HG02943 (cell line): Measurements from ENCODE around the gene EXOC3.
"Not testable (repeated sequence)": the region's sequence is repeated elsewhere in the genome, so short reads cannot be mapped to it uniquely, and the experiment has no call there.

Source experiments
- ATAC-seq: cut with Tn5 transposase; IDR thresholded peaks from one replicate; pipeline ENCODE4 v1.9.1; 2021; ENCODE audit warnings: mild to moderate bottlenecking, low read depth, moderate library complexity; ENCODE audit not compliant: unreplicated experiment

EXOC3 gene

DNA sequence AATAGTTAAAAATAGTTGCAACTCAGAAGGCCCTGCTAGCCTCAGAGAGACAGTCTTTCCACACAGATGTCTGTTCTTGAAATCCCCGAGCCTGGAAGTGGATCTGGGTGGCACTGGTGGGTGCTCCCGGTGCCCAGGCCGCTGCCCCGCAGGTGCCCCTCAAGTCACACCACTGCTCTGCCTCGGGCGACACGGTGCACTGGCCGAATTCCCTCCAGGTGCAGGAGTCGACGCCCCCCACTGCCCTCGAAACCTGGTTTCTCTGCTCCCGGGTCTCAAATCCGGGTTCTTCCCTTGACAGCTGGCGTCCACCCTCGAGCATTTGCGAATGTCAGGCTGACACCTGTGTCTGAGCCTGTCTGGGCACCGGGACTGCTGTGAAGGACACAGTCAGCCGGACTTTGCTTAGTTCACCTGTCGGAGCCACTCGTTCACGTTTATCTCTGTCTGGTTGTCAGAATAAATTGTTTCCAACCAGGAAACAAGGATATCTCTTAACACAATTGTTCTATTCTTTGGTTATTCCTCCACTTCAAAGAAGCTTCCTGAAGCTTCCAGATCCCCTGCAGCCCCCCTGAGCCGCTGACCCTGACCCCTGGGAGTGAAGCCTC, 54.2 kb downstream of the EXOC3 start:
- no peak for ATAC-seq

- ATAC-seq = no peak
These were observed 55.0 kb downstream of the EXOC3 start for GRCh38 chr5:497871-498509.

DNA sequence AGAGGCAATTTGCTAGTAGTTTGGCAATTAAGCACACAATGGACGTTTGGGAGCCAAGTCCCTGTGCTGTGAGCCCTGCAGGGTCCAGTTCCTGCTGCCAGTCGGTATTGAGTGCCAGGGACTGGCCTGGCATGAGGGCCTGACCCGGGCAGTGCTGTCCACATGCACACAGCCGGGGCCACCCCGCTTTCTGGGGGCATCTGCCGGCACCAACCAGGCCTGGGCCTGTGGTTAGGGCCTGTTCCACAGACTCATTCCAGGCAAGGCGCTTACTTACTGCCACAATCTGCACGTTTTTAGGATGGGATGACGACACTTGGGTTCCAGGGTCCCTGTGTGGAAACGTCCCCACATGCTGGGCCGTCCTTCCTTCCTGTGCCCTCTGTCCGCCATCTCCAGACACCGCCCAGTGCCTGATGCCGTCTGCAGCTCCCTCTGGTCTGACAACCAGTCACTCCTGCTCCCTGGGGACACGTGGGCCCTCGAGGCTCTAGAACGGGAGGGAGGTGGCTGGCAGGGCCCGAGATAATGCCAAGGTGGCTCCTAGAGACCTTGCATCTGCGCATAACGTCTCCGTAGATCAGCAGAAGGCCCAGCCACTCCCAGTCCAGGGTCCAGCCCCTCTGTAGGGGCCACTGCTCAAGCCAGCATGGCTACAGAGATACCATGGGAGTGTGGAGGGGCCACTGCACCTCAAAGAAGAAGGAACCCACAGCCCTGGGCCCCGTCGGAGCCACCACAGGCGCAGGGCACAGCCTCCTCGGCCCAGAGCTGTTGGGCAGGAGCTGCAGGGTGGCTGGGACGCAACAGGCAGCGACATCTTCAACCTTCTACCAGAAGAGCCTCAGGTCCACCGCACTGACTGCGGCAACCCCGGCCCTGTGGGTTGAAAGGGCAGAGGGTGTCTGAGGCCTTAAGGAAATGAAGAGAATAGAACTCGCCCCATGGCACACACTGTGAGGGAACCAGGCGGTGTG, 56.5 kb downstream of the EXOC3 start:
- no peak for ATAC-seq

DNA sequence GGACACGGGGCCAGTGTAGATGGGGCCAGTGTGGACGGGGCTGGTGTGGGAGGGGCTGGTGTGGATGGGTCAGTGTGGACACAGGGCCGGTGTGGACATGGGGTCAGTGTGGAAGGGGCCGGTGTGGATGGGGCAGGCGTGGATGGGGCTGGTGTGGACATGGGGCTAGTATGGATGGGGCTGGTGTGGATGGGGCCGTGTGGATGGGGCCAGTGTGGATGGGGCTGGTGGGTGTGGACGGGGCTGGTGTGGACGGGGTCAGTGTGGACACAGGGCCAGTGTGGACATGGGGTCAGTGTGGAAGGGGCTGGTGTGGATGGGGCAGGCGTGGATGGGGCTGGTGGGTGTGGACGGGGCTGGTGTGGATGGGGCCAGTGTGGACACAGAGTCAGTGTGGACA, 57.5 kb downstream of the EXOC3 start:
- no peak for ATAC-seq

DNA sequence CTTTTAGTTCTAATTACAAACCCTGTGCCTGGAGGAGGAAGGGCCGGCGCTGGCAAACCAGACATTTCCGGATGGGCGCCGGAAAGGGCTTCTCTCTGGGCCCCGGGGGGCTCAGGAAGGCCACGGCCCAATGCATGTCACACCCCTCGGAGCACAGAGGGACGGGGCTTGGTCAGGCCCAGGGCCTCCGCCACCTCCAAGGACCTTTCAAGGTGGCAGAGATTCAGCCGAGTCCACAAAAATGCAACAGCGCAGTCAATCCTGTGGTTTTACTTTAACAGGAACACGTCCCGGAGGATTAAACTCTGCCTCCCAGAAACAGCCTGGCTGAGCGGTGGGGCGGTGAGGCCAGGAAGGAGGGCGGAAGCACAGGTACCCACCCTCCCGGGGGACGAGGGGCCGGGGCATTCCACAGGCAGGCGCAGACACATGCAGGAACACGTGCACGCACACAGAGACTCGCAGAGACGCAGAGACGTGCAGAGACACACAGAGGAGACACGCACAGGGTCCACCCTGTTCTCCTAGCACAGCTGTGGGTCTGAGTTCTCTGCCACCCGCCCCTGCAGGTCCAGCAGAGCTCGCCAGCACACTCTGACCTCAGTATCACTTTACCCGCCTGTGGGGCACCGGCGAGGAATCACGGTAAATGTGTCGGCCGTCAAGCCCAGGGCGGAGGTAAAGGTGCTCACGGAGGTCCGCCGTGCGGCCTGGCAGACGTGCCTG, 58.3 kb downstream of the EXOC3 start:
- no peak for ATAC-seq

DNA sequence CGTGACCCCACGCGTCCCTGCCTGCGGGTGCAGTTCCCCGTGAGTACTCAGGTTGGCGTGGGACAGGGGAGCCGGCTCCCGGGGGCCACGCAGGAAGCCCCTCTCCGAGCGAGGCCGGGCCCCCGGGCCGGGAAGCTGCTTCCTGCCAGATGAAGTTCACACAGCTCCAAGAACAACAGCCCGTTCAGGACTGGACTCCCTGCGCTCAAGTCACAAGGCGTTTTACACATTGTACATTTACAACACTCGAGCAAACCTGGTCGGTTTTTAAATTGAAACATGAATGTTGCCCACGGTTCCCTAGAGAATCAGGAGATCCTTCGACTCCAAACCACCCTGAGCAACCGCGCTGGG, 58.8 kb downstream of the EXOC3 start:
- ATAC-seq = no peak

GRCh38 chr5:502325-503079, 59.5 kb downstream of the EXOC3 start:
- no peak for ATAC-seq

DNA sequence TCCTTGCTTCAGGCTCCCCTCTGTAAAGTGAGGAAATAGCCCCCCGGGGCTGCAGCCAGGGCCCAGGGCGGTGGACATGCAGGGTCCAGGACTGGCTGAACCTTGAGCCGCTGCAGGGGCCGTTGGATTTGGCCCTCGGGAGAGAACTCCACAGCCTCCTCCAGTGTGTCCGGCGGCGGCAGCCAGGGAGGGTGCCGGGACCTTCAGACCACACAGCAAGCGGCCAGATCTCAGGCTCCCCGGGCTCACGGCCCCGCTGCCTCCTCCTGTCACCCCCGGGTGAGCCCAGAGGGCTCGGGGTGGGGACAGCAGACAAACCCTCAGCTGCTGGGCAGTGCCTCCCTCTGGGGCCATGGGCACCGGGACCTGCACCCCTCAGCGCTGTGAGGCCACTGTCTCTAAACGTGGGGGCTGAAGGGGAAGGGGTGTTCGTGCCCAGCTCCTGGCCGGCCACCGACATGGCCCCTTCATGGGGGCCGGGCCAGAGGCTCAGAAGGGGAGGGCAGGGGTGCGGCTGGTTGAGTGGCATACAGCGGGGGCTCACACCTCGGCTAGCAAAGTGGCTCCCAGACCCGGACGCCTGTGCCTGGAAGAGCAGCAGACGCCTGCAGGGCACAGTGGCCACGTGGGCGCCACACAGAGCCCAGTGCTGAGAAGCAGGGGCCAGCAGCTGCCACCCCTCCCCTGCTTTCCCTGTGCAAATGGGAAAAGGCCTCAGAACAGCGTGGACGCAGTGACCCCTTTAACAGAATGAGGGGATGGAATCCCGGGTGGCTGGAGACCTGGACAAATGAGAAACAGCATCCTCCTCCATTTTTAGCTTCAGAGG, 61.6 kb downstream of the EXOC3 start:
- no peak for ATAC-seq

DNA sequence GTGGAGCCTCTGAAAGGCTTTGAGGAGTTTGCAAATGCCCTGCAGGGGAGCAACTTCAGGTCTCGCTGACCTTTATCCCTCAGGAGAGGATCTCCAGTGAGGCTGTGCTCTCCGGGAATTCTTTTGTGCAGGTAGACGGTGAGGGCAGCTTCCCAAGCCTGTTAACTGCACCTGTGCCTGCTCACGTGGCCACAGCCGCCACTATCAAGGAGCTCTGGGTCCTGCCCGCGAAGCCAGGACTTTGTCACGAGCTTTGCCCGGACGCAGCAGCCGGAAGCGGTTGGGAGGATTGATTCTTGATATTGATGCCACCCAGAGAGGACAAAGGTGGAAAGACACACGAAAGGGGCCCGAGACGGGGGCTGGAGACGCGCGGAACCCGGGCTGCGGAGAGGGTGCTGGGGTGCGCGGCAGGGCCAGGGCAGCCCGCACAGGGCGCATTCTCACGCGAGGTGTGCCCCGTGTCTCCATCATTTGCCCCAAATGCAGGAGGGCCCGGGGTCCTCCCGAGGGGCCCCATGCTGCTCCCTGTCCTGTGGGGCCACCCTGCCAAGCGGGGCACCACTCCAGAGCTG, 63.1 kb downstream of the EXOC3 start:
- no peak for ATAC-seq

DNA sequence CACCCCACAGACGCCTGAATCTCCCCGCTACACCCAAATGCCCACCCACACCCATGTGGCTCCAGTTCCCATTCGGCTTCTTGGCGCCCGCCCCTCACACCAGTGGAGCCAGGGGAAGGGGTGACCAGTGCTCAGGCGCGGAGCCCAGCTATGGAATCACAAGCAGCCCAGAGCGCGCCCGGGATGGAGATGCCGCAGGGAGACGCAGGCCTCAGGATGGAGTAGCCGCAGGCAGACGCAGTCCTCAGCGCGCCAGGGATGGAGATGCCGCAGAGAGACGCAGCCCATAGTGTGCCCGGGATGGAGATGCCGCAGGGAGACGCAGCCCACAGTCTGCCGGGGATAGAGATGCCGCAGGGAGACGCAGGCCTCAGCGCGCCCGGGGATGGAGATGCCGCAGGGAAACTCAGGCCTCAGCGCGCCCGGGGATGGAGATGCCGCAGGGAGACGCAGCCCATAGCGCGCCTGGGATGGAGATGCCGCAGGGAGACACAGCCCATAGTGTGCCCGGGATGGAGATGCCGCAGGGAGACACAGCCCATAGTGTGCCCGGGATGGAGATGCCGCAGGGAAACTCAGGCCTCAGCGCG, 65.1 kb downstream of the EXOC3 start:
- ATAC-seq = not testable (repeated sequence)

- no peak for ATAC-seq
These were observed 66.7 kb downstream of the EXOC3 start for GRCh38 chr5:509611-510185.

GRCh38 chr5:510521-510920, 67.5 kb downstream of the EXOC3 start:
- no peak for ATAC-seq

- no peak for ATAC-seq
These were observed 68.5 kb downstream of the EXOC3 start for GRCh38 chr5:511476-511875.

DNA sequence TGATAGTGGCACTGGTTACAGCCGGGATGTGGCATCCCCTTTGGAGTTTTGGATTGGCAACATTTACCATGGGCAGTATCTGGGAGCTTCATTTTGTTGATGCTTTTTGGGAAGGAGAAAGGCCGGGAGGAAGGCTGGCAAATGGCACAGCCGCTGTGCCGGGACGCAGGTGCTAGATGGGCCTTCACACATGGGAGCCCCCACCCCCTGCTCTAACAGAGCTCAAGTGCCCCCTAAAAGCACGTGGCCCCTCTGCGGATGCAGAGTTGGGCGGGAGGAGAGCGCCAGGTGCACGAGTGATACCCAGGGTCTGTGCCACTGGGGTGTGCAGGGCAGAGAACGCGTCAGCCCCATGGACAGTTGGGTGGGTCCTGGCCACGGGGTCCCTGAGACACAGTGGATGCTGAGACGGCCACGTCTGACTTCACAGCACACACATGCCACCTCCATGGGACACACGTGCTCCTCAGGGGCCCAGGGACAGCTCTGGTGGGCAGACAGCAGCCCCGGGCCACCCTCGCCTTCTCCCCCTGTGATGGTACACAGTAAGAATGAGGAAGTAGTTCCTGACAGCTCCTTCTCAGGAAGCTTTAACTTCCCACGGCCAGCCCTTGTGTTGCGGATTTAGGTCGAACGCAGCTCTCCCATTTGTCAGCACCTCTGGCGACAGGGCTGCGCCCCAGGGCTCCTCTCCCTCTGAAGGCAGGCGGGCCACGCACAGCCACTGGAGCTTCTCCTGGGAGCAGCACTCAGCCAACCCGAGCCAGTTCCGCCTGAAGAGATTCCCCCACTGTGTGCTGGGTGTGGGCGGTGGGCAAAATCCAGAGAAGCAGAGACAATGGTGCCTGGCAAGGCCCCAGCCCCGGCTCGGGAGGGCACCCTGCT, 70.5 kb downstream of the EXOC3 start:
- no peak for ATAC-seq

DNA sequence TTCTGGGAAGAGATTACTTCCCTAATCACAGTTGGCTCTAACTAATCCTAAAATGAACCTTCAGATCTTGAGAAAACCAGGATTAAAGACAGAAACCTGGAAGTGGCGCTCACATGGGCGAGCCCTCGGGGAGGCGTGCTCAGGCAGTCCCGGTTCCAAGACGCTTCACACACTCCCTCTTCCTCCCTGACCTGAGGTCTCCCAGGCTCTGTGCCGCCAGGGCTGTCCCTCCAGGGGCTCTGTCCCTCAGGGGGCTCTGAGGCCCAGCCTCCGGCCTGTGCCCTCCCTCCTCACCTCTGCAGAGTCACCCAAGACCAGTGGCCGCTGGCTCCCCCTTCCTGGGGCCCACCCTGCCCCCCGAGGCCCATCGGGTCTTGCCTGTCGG, 71.1 kb downstream of the EXOC3 start:
- ATAC-seq = no peak

GRCh38 chr5:514673-515072, 71.7 kb downstream of the EXOC3 start:
- ATAC-seq = no peak

GRCh38 chr5:515273-515836, 72.4 kb downstream of the EXOC3 start:
- no peak for ATAC-seq
